K562 (cell line): ENCODE data around the gene DLGAP1. TPM values are rescaled to one million over a fixed set of nuclear protein-coding genes. Genes with fewer than 3 reads are reported as not detected.

Source experiments
- ATAC-seq: fragments of 200-7000 bp; cut with Tn5 transposase; 3 replicates; pipeline ENCODE4 v1.9.1; 2020; ENCODE audit warnings: moderate library complexity
- BruUV-seq: library from RNA; stranded (reverse); fragments of 400-500 nt; replicated peaks from 2 replicates; lab custom pipeline; 2021; lab: Mats Ljungman, UMichigan
- CTCF ChIA-PET: fragments of 300-600 bp; formaldehyde crosslinking; extraction: SDS; loops from one replicate; lab custom pipeline; 2021; ENCODE audit warnings: low intra/inter-chr PET ratio; lab: Yijun Ruan, JAX
- POLR2A ChIA-PET: fragments of 300-600, 350-650 bp; sonication (Branson Sonifier 250); formaldehyde crosslinking; extraction: SDS; loops from one replicate; lab custom pipeline; 2021; ENCODE audit warnings: antibody characterized with exemption, inconsistent platforms; lab: Yijun Ruan, JAX
- DNase-seq, 4 experiments: peaks; one replicate each; pipeline versions ENCODE4 v3.0.0 to v3.0.0-alpha.2; 2011 to 2018; ENCODE audit warnings: low spot score in 3 of 4, mixed read lengths in 3 of 4; ENCODE audit errors: extremely low read depth in 1 of 4
- FAIRE-seq: peaks from 2 replicates; lab custom pipeline; 2011; peaks lifted over from hg19 to GRCh38; lab: Jason Lieb, UNC
- H2AFZ ChIP-seq: 2 replicates; pipeline ENCODE4 v1.6.0; 2011; ENCODE audit warnings: low read depth, low read length, control low read depth, inconsistent platforms
- H3K27ac ChIP-seq: fragments of 200-600 bp; 3 replicates; pipeline ENCODE4 v1.8.0; 2011; ENCODE audit warnings: low read depth, mild to moderate bottlenecking, control low read depth, inconsistent platforms, low read length, moderate library complexity, mixed read lengths; ENCODE audit errors: extremely low read depth
- H3K27me3 ChIP-seq, 2 experiments: fragments of 300-600 bp in 1 of 2; 2 replicates in 1 of 2; 3 replicates in 1 of 2; pipeline versions ENCODE4 v1.6.0 to v1.8.0; 2011; ENCODE audit warnings: inconsistent platforms in 2 of 2, low read length in 2 of 2, mild to moderate bottlenecking in 1 of 2, mixed read lengths in 1 of 2, moderate library complexity in 1 of 2; ENCODE audit not compliant: control insufficient read depth in 2 of 2, insufficient read depth in 2 of 2
- H3K36me3 ChIP-seq: fragments of 300-600 bp; 3 replicates; pipeline ENCODE4 v1.8.0; 2011; ENCODE audit warnings: mild to moderate bottlenecking, low read length, inconsistent platforms; ENCODE audit not compliant: control insufficient read depth, insufficient read depth
- H3K4me1 ChIP-seq, 2 experiments: fragments of 200-600 bp in 1 of 2; replicated peaks in 1 of 2; 2 replicates in 1 of 2; 3 replicates in 1 of 2; pipeline versions ENCODE4 v1.5.1 to v1.8.0; 2011; ENCODE audit warnings: inconsistent platforms in 2 of 2, low read length in 2 of 2, mild to moderate bottlenecking in 1 of 2, mixed read lengths in 1 of 2, moderate library complexity in 1 of 2; ENCODE audit not compliant: control insufficient read depth in 2 of 2, insufficient read depth in 2 of 2
- H3K4me2 ChIP-seq: 2 replicates; pipeline ENCODE4 v1.6.1; 2011; ENCODE audit warnings: low read length, control low read depth, inconsistent platforms, mixed read lengths; ENCODE audit not compliant: insufficient read depth
- H3K4me3 ChIP-seq: fragments of 200-600 bp; sonication (generic), shearing (Covaris generic); 2 replicates; pipeline ENCODE4 v1.5.1; 2016; ENCODE audit warnings: control low read depth, inconsistent platforms
- H3K79me2 ChIP-seq: fragments of 200-600 bp; 3 replicates; pipeline ENCODE4 v1.8.0; 2011; ENCODE audit warnings: low read length, inconsistent platforms; ENCODE audit not compliant: control insufficient read depth, insufficient read depth
- H3K9ac ChIP-seq, 2 experiments: 2 replicates each; pipeline versions ENCODE4 v1.6.0 to v1.6.1; 2011; ENCODE audit warnings: low read depth in 2 of 2, low read length in 2 of 2, control low read depth in 1 of 2, inconsistent platforms in 1 of 2, mild to moderate bottlenecking in 1 of 2, mixed read lengths in 1 of 2; ENCODE audit not compliant: insufficient read depth in 1 of 2
- H3K9me1 ChIP-seq: one replicate; pipeline ENCODE4 v1.6.0; 2011; ENCODE audit warnings: inconsistent platforms, mild to moderate bottlenecking, low read length, moderate library complexity; ENCODE audit not compliant: control insufficient read depth, insufficient read depth
- H3K9me3 ChIP-seq: replicated peaks from 2 replicates; pipeline ENCODE4 v1.5.1; 2011; ENCODE audit warnings: low read depth, low read length, inconsistent platforms; ENCODE audit not compliant: control insufficient read depth, insufficient read depth
- H4K20me1 ChIP-seq: replicated peaks from 2 replicates; pipeline ENCODE4 v1.6.1; 2011; ENCODE audit warnings: low read length, inconsistent platforms, mixed read lengths; ENCODE audit not compliant: control insufficient read depth, insufficient read depth
- BRD9 ChIP-seq: fragments of 450-650 bp; IDR thresholded peaks from 2 replicates; pipeline ENCODE4 v1.6.1; 2018; ENCODE audit warnings: low read depth; ENCODE audit not compliant: partially characterized antibody
- CHD4 ChIP-seq: fragments of 200-600 bp; sonication (generic); IDR thresholded peaks from 3 replicates; pipeline ENCODE4 v1.6.1; 2012; ENCODE audit warnings: low read depth, mild to moderate bottlenecking, mixed read lengths, low read length, inconsistent platforms; ENCODE audit not compliant: insufficient read depth, insufficient replicate concordance, poor library complexity, severe bottlenecking
- KLF6 ChIP-seq: fragments of 250-450 bp; sonication (Bioruptor Pico); IDR thresholded peaks from 2 replicates; pipeline ENCODE4 v1.4.0; 2020; ENCODE audit warnings: mild to moderate bottlenecking, moderate library complexity, borderline replicate concordance
- MAFG ChIP-seq: fragments of 450-650 bp; conservative IDR thresholded peaks from 2 replicates; pipeline ENCODE4 v1.6.1; 2016; ENCODE audit warnings: missing genetic modification characterization, missing compliant biosample characterization
- MCM2 ChIP-seq: fragments of 450-650 bp; IDR thresholded peaks from 2 replicates; pipeline ENCODE4 v1.6.1; 2017; ENCODE audit warnings: low read depth, mild to moderate bottlenecking
- MIER1 ChIP-seq: fragments of 450-650 bp; IDR thresholded peaks from 2 replicates; pipeline ENCODE4 v1.6.1; 2016; ENCODE audit warnings: antibody characterized with exemption, mild to moderate bottlenecking, low read depth
- MYNN ChIP-seq, 2 experiments: sonication (generic); formaldehyde crosslinking in 1 of 2; IDR thresholded peaks; 2 replicates each; pipeline versions ENCODE4 v1.5.0 to v1.6.1; 2016 to 2020; ENCODE audit warnings: antibody characterized with exemption in 1 of 2, missing genetic modification reagents in 1 of 2
- NFE2L1 ChIP-seq: fragments of 450-650 bp; IDR thresholded peaks from 2 replicates; pipeline ENCODE4 v1.6.1; 2016; ENCODE audit warnings: missing genetic modification characterization, low read depth, mild to moderate bottlenecking, missing compliant biosample characterization, moderate library complexity, borderline replicate concordance
- PCBP2 ChIP-seq: fragments of 200-400 bp; formaldehyde crosslinking; IDR thresholded peaks from 2 replicates; pipeline ENCODE4 v1.6.1; 2018; ENCODE audit warnings: low read length, low read depth, mild to moderate bottlenecking, moderate library complexity; ENCODE audit not compliant: poor library complexity, severe bottlenecking
- PHF21A ChIP-seq: fragments of 450-650 bp; IDR thresholded peaks from 2 replicates; pipeline ENCODE4 v1.6.1; 2017; ENCODE audit warnings: low read depth, borderline replicate concordance
- PTBP1 ChIP-seq: fragments of 200-400 bp; formaldehyde crosslinking; IDR thresholded peaks from 2 replicates; pipeline ENCODE4 v1.6.1; 2017; ENCODE audit warnings: low read depth, low read length
- TSC22D4 ChIP-seq: fragments of 450-650 bp; IDR thresholded peaks from 2 replicates; pipeline ENCODE4 v1.6.1; 2016; ENCODE audit warnings: missing genetic modification characterization, missing biosample characterization, control low read depth
- ZFPM2 ChIP-seq: fragments of 250-450 bp; sonication (Bioruptor Pico); IDR thresholded peaks from 2 replicates; pipeline ENCODE4 v1.5.1; 2022; ENCODE audit warnings: mild to moderate bottlenecking
- ZNF316 ChIP-seq: fragments of 450-650 bp; IDR thresholded peaks from 2 replicates; pipeline ENCODE4 v1.6.1; 2016
- ZNF41 ChIP-seq: fragments of 250-450 bp; sonication (Bioruptor Pico); conservative IDR thresholded peaks from 2 replicates; pipeline ENCODE4 v1.4.0; 2020; ENCODE audit warnings: mild to moderate bottlenecking
- ZNF717 ChIP-seq: fragments of 250-450 bp; sonication (Bioruptor Pico); IDR thresholded peaks from 2 replicates; pipeline ENCODE4 v1.5.0; 2021
- WGBS: fragments of 100-300 bp; shearing (Covaris generic); methylation state at CpG from one replicate; pipeline ENCODE4 v1.1.6; 2016; ENCODE audit warnings: low coverage, mixed read lengths; ENCODE audit not compliant: insufficient coverage; ENCODE audit errors: missing lambda C conversion rate; 5-methylcytosine and 5-hydroxymethylcytosine counted together
- in situ Hi-C: fragments of 300-500 bp; cut with MboI; formaldehyde crosslinking; loops from 4 replicates; pipeline ENCODE4 v1.15.0; 2018; ENCODE audit warnings: inconsistent platforms, mixed read lengths
- intact Hi-C: fragments of 100-400 bp; cut with micrococcal nuclease; formaldehyde crosslinking; loops from 2 replicates; pipeline ENCODE4 v1.14.2; 2022
- polyA plus RNA-seq, 8 experiments: library from polyadenylated mRNA; depleted of rRNA in 4 of 8; stranded (reverse) in 5 of 8; unstranded in 3 of 8; fragments of >200 nt; fragmentation: Nextera tagmentation in 2 of 8; fragmentation: Illumina TruSeq in 1 of 8; extraction: Ambion mirVana in 2 of 8; extraction: Trizol in 1 of 8; gene quantifications; 2 replicates each; pipeline versions ENCODE4 v1.2.1 to v1.2.3, GENCODE V29; 2011 to 2014; ENCODE audit warnings: inconsistent platforms in 1 of 8, missing spikeins in 1 of 8
- total RNA-seq, 7 experiments: library from RNA; depleted of rRNA in 6 of 7; stranded (reverse); fragments of >200 nt in 6 of 7; fragmentation: Illumina TruSeq in 2 of 7; extraction: Trizol in 2 of 7; gene quantifications; 2 replicates each; pipeline versions ENCODE4 v1.2.1 to v1.2.3, GENCODE V29; 2011 to 2021; ENCODE audit warnings: low replicate concordance in 1 of 7
- TF ChIP-seq, protein P1 (sequence below): fragments of 250-450 bp; sonication (Bioruptor Pico); IDR thresholded peaks from 2 replicates; pipeline ENCODE4 v1.4.0; 2020; ENCODE audit warnings: mild to moderate bottlenecking, moderate library complexity

DLGAP1 gene
- total and polyA plus RNA-seq, 9 of the 15 experiments (the other 6 are each of a cell fraction or from before 2014, with no cell fraction given), result 0.04 to 0.22 (median 0.08) TPM

DNA sequence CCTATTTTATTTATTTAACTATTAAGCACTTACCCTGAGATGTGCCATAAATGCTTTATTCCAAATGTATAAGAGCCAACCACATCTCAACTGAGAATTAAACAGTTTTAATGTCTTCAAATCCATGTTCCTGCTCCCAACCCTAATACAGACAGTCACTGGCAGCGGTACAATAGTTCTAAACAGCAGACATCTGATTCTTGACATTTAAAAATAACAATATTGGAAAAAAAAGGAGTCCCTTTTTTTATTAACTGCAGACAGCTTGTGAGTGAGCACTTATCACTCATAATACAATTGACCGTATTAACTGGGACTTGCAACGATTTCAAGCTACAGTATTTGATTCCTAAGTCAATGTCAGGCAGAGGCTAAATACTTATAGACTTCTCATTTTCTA is 580.5 kb downstream of the DLGAP1 start (continued):
- no peak for TF ChIP-seq MIER1
- TF ChIP-seq ZFPM2 (CRISPR knock-in tag), result no peak
- no peak for TF ChIP-seq NFE2L1 (tag)
- TF ChIP-seq ZNF316, result no peak
- no peak for TF ChIP-seq KLF6 (CRISPR knock-in tag)
- TF ChIP-seq ZNF41 (CRISPR knock-in tag), result no peak
- TF ChIP-seq MCM2, result no peak
- no peak for TF ChIP-seq PTBP1

DNA sequence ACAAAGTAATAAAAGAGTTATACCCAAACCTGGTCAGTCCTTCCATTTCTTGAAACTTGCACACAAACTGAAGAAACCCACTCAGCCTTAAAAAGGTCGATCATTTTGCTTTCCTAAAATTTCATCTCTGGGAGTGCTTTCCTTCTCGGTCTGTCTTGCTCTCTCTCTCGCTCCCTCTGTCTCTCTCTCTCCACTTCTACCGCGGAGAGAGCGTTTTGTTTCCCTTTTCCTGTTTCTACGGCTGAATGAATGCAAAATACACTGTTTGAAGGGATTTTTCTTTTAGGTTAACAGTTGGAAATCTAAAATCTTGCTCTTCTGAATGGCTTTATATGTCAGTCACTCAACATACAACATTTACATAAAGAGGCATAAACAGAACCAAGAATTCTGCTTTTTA is 581.0 kb downstream of the DLGAP1 start:
- no peak for ATAC-seq
- TF ChIP-seq PHF21A (no peak), TSC22D4 (tag) (no peak), CHD4 (no peak), ZNF717 (CRISPR knock-in tag) (no peak), PCBP2 (no peak), MYNN (IDR thresholded peaks at IDR 0.05) (no peak), MYNN (CRISPR knock-in tag; IDR thresholded peaks at IDR 0.05) (no peak), MAFG (no peak), BRD9 (no peak)
- TF ChIP-seq, protein P1, sequence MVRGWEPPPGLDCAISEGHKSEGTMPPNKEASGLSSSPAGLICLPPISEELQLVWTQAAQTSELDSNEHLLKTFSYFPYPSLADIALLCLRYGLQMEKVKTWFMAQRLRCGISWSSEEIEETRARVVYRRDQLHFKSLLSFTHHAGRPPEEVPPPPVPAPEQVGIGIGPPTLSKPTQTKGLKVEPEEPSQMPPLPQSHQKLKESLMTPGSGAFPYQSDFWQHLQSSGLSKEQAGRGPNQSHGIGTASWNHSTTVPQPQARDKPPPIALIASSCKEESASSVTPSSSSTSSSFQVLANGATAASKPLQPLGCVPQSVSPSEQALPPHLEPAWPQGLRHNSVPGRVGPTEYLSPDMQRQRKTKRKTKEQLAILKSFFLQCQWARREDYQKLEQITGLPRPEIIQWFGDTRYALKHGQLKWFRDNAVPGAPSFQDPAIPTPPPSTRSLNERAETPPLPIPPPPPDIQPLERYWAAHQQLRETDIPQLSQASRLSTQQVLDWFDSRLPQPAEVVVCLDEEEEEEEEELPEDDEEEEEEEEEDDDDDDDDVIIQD, result no peak
- in situ Hi-C loops, result no loop called here
- POLR2A ChIA-PET, result no interaction called here
- no peaks in the 10 kb centered on the region for H3K36me3 ChIP-seq
- no peak overlapping the region for H3K9ac ChIP-seq
- H3K4me2 ChIP-seq, result no peak overlapping the region
- no peak for FAIRE-seq
- H3K9me3 ChIP-seq, result no peaks in the 10 kb centered on the region
- H3K9me1 ChIP-seq, result no peaks in the 10 kb centered on the region
- no TSS peak for BruUV-seq
- WGBS, result 0% methylated on average over 7 of the region's 7 CpGs
- H3K27ac ChIP-seq, result no peak overlapping the region
- no peak for DNase-seq
- intact Hi-C loops, result no loop called here
- CTCF ChIA-PET, result no interaction called here
- no peaks in the 10 kb centered on the region for H4K20me1 ChIP-seq
- peaks cover 8 to 9% of the 10 kb centered on the region in 2 experiments; a peak in 3 of 5 replicates for H3K27me3 ChIP-seq
- peaks cover 0 to 2% of the 10 kb centered on the region in 2 experiments; a peak in 1 of 5 replicates for H3K4me1 ChIP-seq
- no peak overlapping the region for H3K4me3 ChIP-seq
- H2AFZ ChIP-seq, result no peak overlapping the region
- H3K79me2 ChIP-seq, result no peaks in the 10 kb centered on the region
